ENCODE data around the gene ZNF57.

The ZNF57 gene

GRCh38 chr19:2858864-2859263 is 41.9 kb upstream of the ZNF57 start:
- no peaks in the 10 kb centered on the region for H3K4me1 ChIP-seq (ENCODE audit: control insufficient read depth in 1 of 2, insufficient read depth in 1 of 2, low read depth in 1 of 2, low read length in 1 of 2)
- TF ChIP-seq CTCF (IDR thresholded peaks at IDR 0.05) = no peak
- no peak overlapping the region for H3K27ac ChIP-seq
- peaks cover 10% of the 10 kb centered on the region for H3K9me3 ChIP-seq
- H3K27me3 ChIP-seq = no peaks in the 10 kb centered on the region
- H3K4me3 ChIP-seq (ENCODE audit: low read depth in 1 of 2, low read length in 1 of 2) = no peak overlapping the region
- H3K36me3 ChIP-seq = no peaks in the 10 kb centered on the region

GRCh38 chr19:2863816-2864215 is 36.9 kb upstream of the ZNF57 start:
- TF ChIP-seq CTCF (IDR thresholded peaks at IDR 0.05) = no peak
- no peaks in the 10 kb centered on the region for H3K4me1 ChIP-seq (ENCODE audit: control insufficient read depth in 1 of 2, insufficient read depth in 1 of 2, low read depth in 1 of 2, low read length in 1 of 2)
- H3K27ac ChIP-seq = no peak overlapping the region
- no peaks in the 10 kb centered on the region for H3K9me3 ChIP-seq
- no peaks in the 10 kb centered on the region for H3K36me3 ChIP-seq
- no peaks in the 10 kb centered on the region for H3K27me3 ChIP-seq
- H3K4me3 ChIP-seq (ENCODE audit: low read depth in 1 of 2, low read length in 1 of 2) = no peak overlapping the region

- H3K36me3 ChIP-seq = no peaks in the 10 kb centered on the region
- no peaks in the 10 kb centered on the region for H3K27me3 ChIP-seq
- H3K27ac ChIP-seq = no peak overlapping the region
- no peaks in the 10 kb centered on the region for H3K9me3 ChIP-seq
- no peak overlapping the region for H3K4me3 ChIP-seq (ENCODE audit: low read depth in 1 of 2, low read length in 1 of 2)
- no peaks in the 10 kb centered on the region for H3K4me1 ChIP-seq (ENCODE audit: control insufficient read depth in 1 of 2, insufficient read depth in 1 of 2, low read depth in 1 of 2, low read length in 1 of 2)
- TF ChIP-seq CTCF (IDR thresholded peaks at IDR 0.05) = no peak
Observed at GRCh38 chr19:2865334-2866100, 35.2 kb upstream of the ZNF57 start.

DNA sequence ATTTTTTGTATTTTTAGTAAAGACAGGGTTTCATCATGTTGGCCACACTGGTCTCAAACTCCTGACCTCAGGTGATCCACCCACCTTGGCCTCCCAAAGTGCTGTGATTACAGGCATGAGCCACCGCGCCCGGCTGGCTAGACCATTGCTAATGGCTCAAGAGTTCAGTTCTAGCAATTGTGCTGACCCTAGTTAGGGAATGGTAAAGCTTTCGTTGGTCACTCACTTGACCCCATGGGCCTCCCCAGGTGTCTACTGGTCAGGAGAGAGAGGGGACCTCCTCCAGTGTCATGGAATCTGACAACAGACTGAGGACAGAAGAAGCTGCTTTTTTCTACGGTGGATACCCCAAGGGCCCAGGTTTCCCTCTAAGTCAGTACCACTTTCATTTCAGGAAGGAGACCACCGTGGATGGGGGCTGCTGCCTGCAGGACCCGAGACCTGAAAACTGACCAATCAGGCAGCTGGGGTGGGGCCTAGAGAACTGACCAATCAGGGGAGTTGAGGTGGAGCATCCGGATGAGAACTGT is 34.2 kb upstream of the ZNF57 start:
- H3K9me3 ChIP-seq = no peaks in the 10 kb centered on the region
- H3K4me3 ChIP-seq (ENCODE audit: low read depth in 1 of 2, low read length in 1 of 2) = no peak overlapping the region
- no peaks in the 10 kb centered on the region for H3K36me3 ChIP-seq
- TF ChIP-seq CTCF (IDR thresholded peaks at IDR 0.05) = no peak
- H3K4me1 ChIP-seq (ENCODE audit: control insufficient read depth in 1 of 2, insufficient read depth in 1 of 2, low read depth in 1 of 2, low read length in 1 of 2) = no peaks in the 10 kb centered on the region
- no peaks in the 10 kb centered on the region for H3K27me3 ChIP-seq
- H3K27ac ChIP-seq = no peak overlapping the region

- TF ChIP-seq CTCF (IDR thresholded peaks at IDR 0.05) = no peak
- Histone ChIP-seq H3K36me3 (no peaks in the 10 kb centered on the region), H3K27ac (no peak within 1 kb of the TSS), H3K4me1 (ENCODE audit: control insufficient read depth in 1 of 2, insufficient read depth in 1 of 2, low read depth in 1 of 2, low read length in 1 of 2) (no peaks in the 10 kb centered on the region), H3K4me3 (ENCODE audit: low read depth in 1 of 2, low read length in 1 of 2) (no peak within 1 kb of the TSS), H3K27me3 (no peaks in the 10 kb centered on the region), H3K9me3 (no peaks in the 10 kb centered on the region)
Observed at GRCh38 chr19:2867025-2867991, 33.4 kb upstream of the ZNF57 start, which contains the start of gene ZNF556. Gene ZNF556, plus strand, starts transcription at chr19:2867335. Its CDS starts 87 bp downstream, at chr19:2867422.
